Esophagus squamous epithelium (tissue), 4 donors: Measurements from ENCODE around the gene NMT2.

ENCODE experiments used
- CTCF ChIP-seq, 6 experiments: fragments of 450-650 bp in 4 of 6; fragments of 200-600 bp in 2 of 6; sonication (generic) in 2 of 6; IDR thresholded peaks; one replicate each; pipeline ENCODE4 v1.5.1; 2016 to 2019; ENCODE audit warnings: antibody characterized with exemption in 6 of 6, mild to moderate bottlenecking in 4 of 6, moderate library complexity in 4 of 6
- POLR2A ChIP-seq, 4 donors: fragments of 450-650 bp; IDR thresholded peaks; one replicate each; pipeline ENCODE4 v1.6.1; 2017; ENCODE audit warnings: antibody characterized with exemption in 4 of 4, mild to moderate bottlenecking in 4 of 4, moderate library complexity in 3 of 4

GRCh38 chr10:15103513-15103912 is 65.0 kb downstream of the NMT2 start:
- no peak for TF ChIP-seq CTCF (IDR thresholded peaks at IDR 0.05)
- no peak for TF ChIP-seq POLR2A (IDR thresholded peaks at IDR 0.05)
